ENCODE data around the gene SLC50A1. TPM values are rescaled to one million over a fixed set of nuclear protein-coding genes. Genes with fewer than 3 reads are reported as not detected.
"Not testable (repeated sequence)": the region's sequence is repeated elsewhere in the genome, so short reads cannot be mapped to it uniquely, and the experiment has no call there.

The SLC50A1 gene
- total and polyA plus RNA-seq, 4 donors: 12.7 to 23.3 (median 18.2) TPM

- Histone ChIP-seq H3K27me3 (ENCODE audit: control insufficient read depth in 4 of 4, insufficient read depth in 4 of 4, low read length in 3 of 4) (no peaks in the 10 kb centered on the region), H3K27ac (ENCODE audit: low read depth in 1 of 2, low read length in 2 of 2) (no peak overlapping the region), H3K4me1 (ENCODE audit: control insufficient read depth in 4 of 4, insufficient read depth in 4 of 4, low read length in 3 of 4) (peaks cover 0 to 2% (median 0%) of the 10 kb centered on the region in 4 donors), H3K9ac (ENCODE audit: low read depth in 1 of 2, low read length in 2 of 2) (no peak overlapping the region), H3K4me3 (ENCODE audit: low read depth in 1 of 3, low read length in 3 of 3) (no peak overlapping the region), H3K9me3 (ENCODE audit: control insufficient read depth in 4 of 4, low read length in 3 of 4) (no peaks in the 10 kb centered on the region), H3K36me3 (ENCODE audit: control insufficient read depth in 4 of 4, insufficient read depth in 3 of 4, low read depth in 1 of 4, low read length in 3 of 4) (no peaks in the 10 kb centered on the region)
- DNase-seq (ENCODE audit: low spot score): no peak
- no peak for TF ChIP-seq ATF3 (IDR thresholded peaks at IDR 0.05)
- no peak for TF ChIP-seq SP1 (IDR thresholded peaks at IDR 0.05)
- no peak for TF ChIP-seq JUND (IDR thresholded peaks at IDR 0.05)
- WGBS: 90% methylated on average over 3 of the region's 3 CpGs
These were observed 9.8 kb downstream of the SLC50A1 start for GRCh38 chr1:155145491-155145890.

GRCh38 chr1:155155996-155156643 is 20.5 kb downstream of the SLC50A1 start:
- DNase-seq (ENCODE audit: low spot score); H3K4me3 ChIP-seq (ENCODE audit: low read depth in 1 of 3, low read length in 3 of 3); H3K27ac ChIP-seq (ENCODE audit: low read depth in 1 of 2, low read length in 2 of 2); H3K9ac ChIP-seq (ENCODE audit: low read depth in 1 of 2, low read length in 2 of 2); H3K27me3 ChIP-seq (ENCODE audit: control insufficient read depth in 4 of 4, insufficient read depth in 4 of 4, low read length in 3 of 4); H3K36me3 ChIP-seq (ENCODE audit: control insufficient read depth in 4 of 4, insufficient read depth in 3 of 4, low read depth in 1 of 4, low read length in 3 of 4); H3K9me3 ChIP-seq (ENCODE audit: control insufficient read depth in 4 of 4, low read length in 3 of 4); H3K4me1 ChIP-seq (ENCODE audit: control insufficient read depth in 4 of 4, insufficient read depth in 4 of 4, low read length in 3 of 4): not testable (repeated sequence)
- WGBS: 70% methylated on average over 3 of the region's 3 CpGs

GRCh38 chr1:155158991-155159390 is 23.3 kb downstream of the SLC50A1 start:
- 84% methylated on average over 1 of the region's 1 CpG for WGBS
- Histone ChIP-seq H3K4me1 (ENCODE audit: control insufficient read depth in 4 of 4, insufficient read depth in 4 of 4, low read length in 3 of 4) (no peaks in the 10 kb centered on the region), H3K27me3 (ENCODE audit: control insufficient read depth in 4 of 4, insufficient read depth in 4 of 4, low read length in 3 of 4) (no peaks in the 10 kb centered on the region), H3K9ac (ENCODE audit: low read depth in 1 of 2, low read length in 2 of 2) (no peak overlapping the region), H3K4me3 (ENCODE audit: low read depth in 1 of 3, low read length in 3 of 3) (no peak overlapping the region), H3K27ac (ENCODE audit: low read depth in 1 of 2, low read length in 2 of 2) (no peak overlapping the region), H3K9me3 (ENCODE audit: control insufficient read depth in 4 of 4, low read length in 3 of 4) (no peaks in the 10 kb centered on the region), H3K36me3 (ENCODE audit: control insufficient read depth in 4 of 4, insufficient read depth in 3 of 4, low read depth in 1 of 4, low read length in 3 of 4) (no peaks in the 10 kb centered on the region)
- no peak for DNase-seq (ENCODE audit: low spot score)
- TF ChIP-seq JUND (IDR thresholded peaks at IDR 0.05) (no peak), HNF4A (conservative IDR thresholded peaks at IDR 0.05) (no peak), HNF4G (IDR thresholded peaks at IDR 0.05) (no peak), EGR1 (IDR thresholded peaks at IDR 0.05; ENCODE audit: low read depth in 2 of 2) (no peak), RAD21 (IDR thresholded peaks at IDR 0.05) (no peak), SP1 (IDR thresholded peaks at IDR 0.05) (no peak), NR2F2 (IDR thresholded peaks at IDR 0.05) (no peak), FOXA1 (IDR thresholded peaks at IDR 0.05) (no peak), FOXA2 (IDR thresholded peaks at IDR 0.05) (no peak), YY1 (IDR thresholded peaks at IDR 0.05) (no peak), MAX (IDR thresholded peaks at IDR 0.05) (no peak), GABPA (IDR thresholded peaks at IDR 0.05 in 1 of 2, conservative IDR thresholded peaks at IDR 0.05 in 1 of 2) (no peak), TAF1 (conservative IDR thresholded peaks at IDR 0.05) (no peak), ATF3 (IDR thresholded peaks at IDR 0.05) (no peak), REST (IDR thresholded peaks at IDR 0.05) (no peak), RXRA (IDR thresholded peaks at IDR 0.05) (no peak), CTCF (IDR thresholded peaks at IDR 0.05; ENCODE audit: low read depth, low read length, missing input control) (no peak), ZBTB33 (IDR thresholded peaks at IDR 0.05) (no peak)

Data from liver (tissue), 9 donors.